ENCODE results near the gene LOC101059915.

LOC101059915 gene

DNA sequence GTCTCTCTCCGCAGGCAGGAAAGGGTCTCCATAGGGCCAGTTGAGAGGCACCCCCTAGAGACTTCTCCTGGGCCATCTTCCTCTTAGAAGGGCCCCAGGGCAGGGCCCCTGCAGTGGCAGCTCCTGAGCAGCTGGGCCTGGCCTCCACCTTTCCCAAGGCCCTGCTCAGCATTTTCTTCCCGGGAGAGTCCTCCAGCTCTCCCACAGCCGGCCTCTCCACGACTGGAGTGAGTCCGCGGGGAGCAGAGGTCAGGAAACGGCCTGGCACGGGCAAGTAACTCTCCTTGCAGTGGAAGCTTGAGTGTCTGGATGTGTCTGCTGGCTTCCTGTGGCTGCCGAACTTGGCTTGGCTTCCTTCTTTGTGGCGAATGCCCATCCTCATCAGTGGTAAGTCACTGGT lies 1.6 kb upstream of the LOC101059915 start:
- no peaks in the 10 kb centered on the region for H3K9me3 ChIP-seq (ENCODE audit: low read length)
- H3F3A ChIP-seq (ENCODE audit: insufficient read depth, low read length, poor library complexity, severe bottlenecking): no peaks in the 10 kb centered on the region
- no peak overlapping the region for H2AFZ ChIP-seq (ENCODE audit: low read depth, low read length)
- H3K4me3 ChIP-seq (ENCODE audit: low read length): no peak overlapping the region
- no peak overlapping the region for H3K9ac ChIP-seq (ENCODE audit: low read length)
- no peak overlapping the region for H3K27ac ChIP-seq (ENCODE audit: low read length)
- H3K79me2 ChIP-seq (replicated peaks; ENCODE audit: insufficient read depth, low read length): no peaks in the 10 kb centered on the region
- H3K4me2 ChIP-seq (ENCODE audit: low read length): no peak overlapping the region
- H3K36me3 ChIP-seq (ENCODE audit: insufficient read depth, low read length): no peaks in the 10 kb centered on the region
- H3K9me2 ChIP-seq (ENCODE audit: insufficient read depth, low read length): no peaks in the 10 kb centered on the region
- no peaks in the 10 kb centered on the region for H4K20me1 ChIP-seq (ENCODE audit: insufficient read depth)
- TF ChIP-seq, protein P1, sequence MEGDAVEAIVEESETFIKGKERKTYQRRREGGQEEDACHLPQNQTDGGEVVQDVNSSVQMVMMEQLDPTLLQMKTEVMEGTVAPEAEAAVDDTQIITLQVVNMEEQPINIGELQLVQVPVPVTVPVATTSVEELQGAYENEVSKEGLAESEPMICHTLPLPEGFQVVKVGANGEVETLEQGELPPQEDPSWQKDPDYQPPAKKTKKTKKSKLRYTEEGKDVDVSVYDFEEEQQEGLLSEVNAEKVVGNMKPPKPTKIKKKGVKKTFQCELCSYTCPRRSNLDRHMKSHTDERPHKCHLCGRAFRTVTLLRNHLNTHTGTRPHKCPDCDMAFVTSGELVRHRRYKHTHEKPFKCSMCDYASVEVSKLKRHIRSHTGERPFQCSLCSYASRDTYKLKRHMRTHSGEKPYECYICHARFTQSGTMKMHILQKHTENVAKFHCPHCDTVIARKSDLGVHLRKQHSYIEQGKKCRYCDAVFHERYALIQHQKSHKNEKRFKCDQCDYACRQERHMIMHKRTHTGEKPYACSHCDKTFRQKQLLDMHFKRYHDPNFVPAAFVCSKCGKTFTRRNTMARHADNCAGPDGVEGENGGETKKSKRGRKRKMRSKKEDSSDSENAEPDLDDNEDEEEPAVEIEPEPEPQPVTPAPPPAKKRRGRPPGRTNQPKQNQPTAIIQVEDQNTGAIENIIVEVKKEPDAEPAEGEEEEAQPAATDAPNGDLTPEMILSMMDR (IDR thresholded peaks at IDR 0.05; ENCODE audit: poor library complexity, severe bottlenecking): no peak
- TF ChIP-seq, protein P2, sequence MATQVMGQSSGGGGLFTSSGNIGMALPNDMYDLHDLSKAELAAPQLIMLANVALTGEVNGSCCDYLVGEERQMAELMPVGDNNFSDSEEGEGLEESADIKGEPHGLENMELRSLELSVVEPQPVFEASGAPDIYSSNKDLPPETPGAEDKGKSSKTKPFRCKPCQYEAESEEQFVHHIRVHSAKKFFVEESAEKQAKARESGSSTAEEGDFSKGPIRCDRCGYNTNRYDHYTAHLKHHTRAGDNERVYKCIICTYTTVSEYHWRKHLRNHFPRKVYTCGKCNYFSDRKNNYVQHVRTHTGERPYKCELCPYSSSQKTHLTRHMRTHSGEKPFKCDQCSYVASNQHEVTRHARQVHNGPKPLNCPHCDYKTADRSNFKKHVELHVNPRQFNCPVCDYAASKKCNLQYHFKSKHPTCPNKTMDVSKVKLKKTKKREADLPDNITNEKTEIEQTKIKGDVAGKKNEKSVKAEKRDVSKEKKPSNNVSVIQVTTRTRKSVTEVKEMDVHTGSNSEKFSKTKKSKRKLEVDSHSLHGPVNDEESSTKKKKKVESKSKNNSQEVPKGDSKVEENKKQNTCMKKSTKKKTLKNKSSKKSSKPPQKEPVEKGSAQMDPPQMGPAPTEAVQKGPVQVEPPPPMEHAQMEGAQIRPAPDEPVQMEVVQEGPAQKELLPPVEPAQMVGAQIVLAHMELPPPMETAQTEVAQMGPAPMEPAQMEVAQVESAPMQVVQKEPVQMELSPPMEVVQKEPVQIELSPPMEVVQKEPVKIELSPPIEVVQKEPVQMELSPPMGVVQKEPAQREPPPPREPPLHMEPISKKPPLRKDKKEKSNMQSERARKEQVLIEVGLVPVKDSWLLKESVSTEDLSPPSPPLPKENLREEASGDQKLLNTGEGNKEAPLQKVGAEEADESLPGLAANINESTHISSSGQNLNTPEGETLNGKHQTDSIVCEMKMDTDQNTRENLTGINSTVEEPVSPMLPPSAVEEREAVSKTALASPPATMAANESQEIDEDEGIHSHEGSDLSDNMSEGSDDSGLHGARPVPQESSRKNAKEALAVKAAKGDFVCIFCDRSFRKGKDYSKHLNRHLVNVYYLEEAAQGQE (IDR thresholded peaks at IDR 0.05; ENCODE audit: borderline replicate concordance): no peak
- TF ChIP-seq TAF1 (IDR thresholded peaks at IDR 0.05; ENCODE audit: low read depth) (no peak), EP300 (conservative IDR thresholded peaks at IDR 0.05; ENCODE audit: poor library complexity, severe bottlenecking) (no peak), SMC3 (conservative IDR thresholded peaks at IDR 0.05; ENCODE audit: poor library complexity) (no peak), EZH2 (IDR thresholded peaks at IDR 0.05; ENCODE audit: borderline replicate concordance, insufficient read depth, low read length, poor library complexity, severe bottlenecking) (no peak), POLR2AphosphoS5 (IDR thresholded peaks at IDR 0.05) (no peak), MXI1 (conservative IDR thresholded peaks at IDR 0.05; ENCODE audit: poor library complexity, severe bottlenecking) (no peak), RAD21 (conservative IDR thresholded peaks at IDR 0.05) (no peak)
- H3K27me3 ChIP-seq (ENCODE audit: insufficient read depth, low read depth, low read length): no peaks in the 10 kb centered on the region

DNA sequence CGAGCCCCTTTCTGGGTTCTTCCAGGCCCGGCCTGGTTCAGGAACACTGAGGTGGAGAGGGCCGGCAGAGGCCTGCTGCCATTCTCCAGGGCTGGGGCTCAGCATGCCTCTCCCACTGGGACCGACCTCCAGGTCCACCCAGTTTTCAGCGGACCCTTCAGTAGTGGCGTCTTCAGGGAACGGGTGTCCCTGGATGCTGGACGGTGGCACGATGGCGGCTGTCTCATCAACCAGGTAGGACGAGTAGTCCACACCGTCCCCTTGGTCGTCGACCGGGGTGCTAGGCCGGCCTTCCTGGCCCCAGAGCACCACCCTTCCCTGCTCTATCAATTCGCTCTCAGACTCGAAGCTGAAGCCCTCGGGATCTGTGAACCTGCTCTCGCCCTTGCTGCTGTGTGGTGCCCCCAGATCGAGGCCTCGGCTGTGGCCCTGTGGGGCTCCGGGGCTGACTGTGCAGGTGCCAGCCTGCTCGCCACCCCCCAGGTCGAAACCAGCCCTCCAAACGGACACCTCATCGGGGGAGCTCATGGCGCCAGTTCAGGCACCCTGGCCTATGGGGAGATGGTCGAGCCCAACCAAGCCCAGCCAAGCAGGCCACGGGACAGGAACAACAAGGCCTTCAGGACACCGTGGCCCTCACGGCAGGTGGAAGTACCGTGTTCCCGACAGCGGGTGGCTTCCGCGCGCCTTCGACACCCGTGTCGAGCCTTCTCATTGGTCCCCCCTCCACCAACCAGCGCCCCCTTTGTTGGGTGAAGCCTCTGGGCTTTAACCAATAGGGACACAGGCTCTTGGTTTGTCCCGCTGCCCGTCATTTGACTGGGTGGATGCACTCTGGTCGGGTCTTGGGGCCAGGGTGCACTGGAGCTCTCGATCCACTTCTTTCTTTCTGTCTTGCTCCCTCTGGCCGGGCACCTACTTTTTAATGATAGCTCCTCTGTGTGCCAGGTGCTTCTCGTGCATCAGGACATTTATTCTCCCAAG lies 814 bp upstream of the LOC101059915 start:
- Histone ChIP-seq H3K4me2 (ENCODE audit: low read length) (no peak overlapping the region), H3K9me3 (ENCODE audit: low read length) (no peaks in the 10 kb centered on the region), H3F3A (ENCODE audit: insufficient read depth, low read length, poor library complexity, severe bottlenecking) (no peaks in the 10 kb centered on the region), H3K9ac (ENCODE audit: low read length) (no peak overlapping the region), H4K20me1 (ENCODE audit: insufficient read depth) (no peaks in the 10 kb centered on the region), H3K79me2 (replicated peaks; ENCODE audit: insufficient read depth, low read length) (no peaks in the 10 kb centered on the region), H3K4me3 (ENCODE audit: low read length) (no peak overlapping the region), H3K27me3 (ENCODE audit: insufficient read depth, low read depth, low read length) (no peaks in the 10 kb centered on the region), H3K27ac (ENCODE audit: low read length) (no peak overlapping the region), H3K9me2 (ENCODE audit: insufficient read depth, low read length) (no peaks in the 10 kb centered on the region), H3K36me3 (ENCODE audit: insufficient read depth, low read length) (no peaks in the 10 kb centered on the region), H2AFZ (ENCODE audit: low read depth, low read length) (no peak overlapping the region)
- TF ChIP-seq, protein P2 (IDR thresholded peaks at IDR 0.05; ENCODE audit: borderline replicate concordance): no peak
- TF ChIP-seq POLR2AphosphoS5 (IDR thresholded peaks at IDR 0.05) (no peak), EZH2 (IDR thresholded peaks at IDR 0.05; ENCODE audit: borderline replicate concordance, insufficient read depth, low read length, poor library complexity, severe bottlenecking) (no peak), TAF1 (IDR thresholded peaks at IDR 0.05; ENCODE audit: low read depth) (no peak), EP300 (conservative IDR thresholded peaks at IDR 0.05; ENCODE audit: poor library complexity, severe bottlenecking) (no peak), MXI1 (conservative IDR thresholded peaks at IDR 0.05; ENCODE audit: poor library complexity, severe bottlenecking) (no peak), RAD21 (conservative IDR thresholded peaks at IDR 0.05) (no peak), SMC3 (conservative IDR thresholded peaks at IDR 0.05; ENCODE audit: poor library complexity) (no peak)
- TF ChIP-seq, protein P1 (IDR thresholded peaks at IDR 0.05; ENCODE audit: poor library complexity, severe bottlenecking): no peak

Data from neural cell (in vitro differentiated cells).